Upper lobe of right lung (tissue), 1 donor: ENCODE measurements around the gene ANKRD37. TPM values are rescaled to one million over a fixed set of nuclear protein-coding genes. Genes with fewer than 3 reads are reported as not detected.

Experiments used
- ATAC-seq: fragments of 200-7000 bp; cut with Tn5 transposase; one replicate; pipeline ENCODE4 v1.9.1; 2020; ENCODE audit warnings: mild to moderate bottlenecking, moderate library complexity
- DNase-seq: peaks from one replicate; pipeline ENCODE4 v3.0.0-alpha.2; 2020
- H3K27ac ChIP-seq: fragments of 200-600 bp; one replicate; pipeline ENCODE4 v1.8.0; 2022
- H3K27me3 ChIP-seq: fragments of 200-600 bp; one replicate; pipeline ENCODE4 v1.8.0; 2022; ENCODE audit warnings: mild to moderate bottlenecking
- H3K36me3 ChIP-seq: fragments of 200-600 bp; one replicate; pipeline ENCODE4 v1.8.0; 2022
- H3K4me1 ChIP-seq: fragments of 200-600 bp; one replicate; pipeline ENCODE4 v1.8.0; 2022
- H3K4me3 ChIP-seq: fragments of 200-600 bp; one replicate; pipeline ENCODE4 v1.8.0; 2022; ENCODE audit warnings: mild to moderate bottlenecking
- H3K9me3 ChIP-seq: fragments of 200-600 bp; one replicate; pipeline ENCODE4 v1.8.0; 2022
- intact Hi-C: fragments of 100-400 bp; cut with DNase I; formaldehyde crosslinking; loops from one replicate; pipeline ENCODE4 v1.11.0; 2022
- total RNA-seq: library from RNA; stranded (reverse); fragmentation: NEBNext Ultra II Directional; extraction: Animal tissue kit (Norgen Biotek cat#: 25700); gene quantifications from one replicate; pipeline ENCODE4 v1.2.1, GENCODE V29; 2021
- TF ChIP-seq, protein P1 (sequence below): fragments of 200-600 bp; IDR thresholded peaks from one replicate; pipeline ENCODE4 v1.8.0; 2022; ENCODE audit warnings: antibody characterized with exemption
- donor health status: DM: no; HTN: yes; CAD: no; lungs with severe emphysema.

Gene ANKRD37
- total RNA-seq, 1 donor from 2014 or later, result 7.7 TPM

DNA sequence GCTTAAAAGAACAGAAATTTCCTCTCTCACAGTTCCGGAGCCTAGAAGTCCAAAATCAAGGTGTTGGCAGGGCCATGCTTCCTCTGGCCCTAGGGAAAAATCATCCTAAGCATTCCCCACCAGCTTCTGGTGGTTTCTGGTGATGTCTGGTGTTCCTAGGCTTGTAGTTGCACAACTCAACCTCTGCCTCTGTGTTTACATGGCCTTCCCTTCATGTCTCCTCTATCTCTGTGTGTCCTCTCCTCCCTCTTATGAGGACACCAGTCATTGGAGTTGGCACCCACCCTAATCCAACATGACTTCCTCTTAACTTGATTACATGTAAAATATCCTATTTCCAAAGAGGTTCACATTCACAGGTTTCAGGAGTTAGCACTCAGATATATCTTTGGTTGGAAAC lies 16.3 kb upstream of the ANKRD37 start:
- Histone ChIP-seq H3K27ac (no peak overlapping the region), H3K9me3 (no peaks in the 10 kb centered on the region), H3K27me3 (no peaks in the 10 kb centered on the region), H3K36me3 (no peaks in the 10 kb centered on the region), H3K4me3 (no peak overlapping the region), H3K4me1 (no peaks in the 10 kb centered on the region)
- ATAC-seq (no peak), DNase-seq (no peak)
- intact Hi-C loops, result no loop called here
- TF ChIP-seq, protein P1, sequence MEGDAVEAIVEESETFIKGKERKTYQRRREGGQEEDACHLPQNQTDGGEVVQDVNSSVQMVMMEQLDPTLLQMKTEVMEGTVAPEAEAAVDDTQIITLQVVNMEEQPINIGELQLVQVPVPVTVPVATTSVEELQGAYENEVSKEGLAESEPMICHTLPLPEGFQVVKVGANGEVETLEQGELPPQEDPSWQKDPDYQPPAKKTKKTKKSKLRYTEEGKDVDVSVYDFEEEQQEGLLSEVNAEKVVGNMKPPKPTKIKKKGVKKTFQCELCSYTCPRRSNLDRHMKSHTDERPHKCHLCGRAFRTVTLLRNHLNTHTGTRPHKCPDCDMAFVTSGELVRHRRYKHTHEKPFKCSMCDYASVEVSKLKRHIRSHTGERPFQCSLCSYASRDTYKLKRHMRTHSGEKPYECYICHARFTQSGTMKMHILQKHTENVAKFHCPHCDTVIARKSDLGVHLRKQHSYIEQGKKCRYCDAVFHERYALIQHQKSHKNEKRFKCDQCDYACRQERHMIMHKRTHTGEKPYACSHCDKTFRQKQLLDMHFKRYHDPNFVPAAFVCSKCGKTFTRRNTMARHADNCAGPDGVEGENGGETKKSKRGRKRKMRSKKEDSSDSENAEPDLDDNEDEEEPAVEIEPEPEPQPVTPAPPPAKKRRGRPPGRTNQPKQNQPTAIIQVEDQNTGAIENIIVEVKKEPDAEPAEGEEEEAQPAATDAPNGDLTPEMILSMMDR, result no peak

DNA sequence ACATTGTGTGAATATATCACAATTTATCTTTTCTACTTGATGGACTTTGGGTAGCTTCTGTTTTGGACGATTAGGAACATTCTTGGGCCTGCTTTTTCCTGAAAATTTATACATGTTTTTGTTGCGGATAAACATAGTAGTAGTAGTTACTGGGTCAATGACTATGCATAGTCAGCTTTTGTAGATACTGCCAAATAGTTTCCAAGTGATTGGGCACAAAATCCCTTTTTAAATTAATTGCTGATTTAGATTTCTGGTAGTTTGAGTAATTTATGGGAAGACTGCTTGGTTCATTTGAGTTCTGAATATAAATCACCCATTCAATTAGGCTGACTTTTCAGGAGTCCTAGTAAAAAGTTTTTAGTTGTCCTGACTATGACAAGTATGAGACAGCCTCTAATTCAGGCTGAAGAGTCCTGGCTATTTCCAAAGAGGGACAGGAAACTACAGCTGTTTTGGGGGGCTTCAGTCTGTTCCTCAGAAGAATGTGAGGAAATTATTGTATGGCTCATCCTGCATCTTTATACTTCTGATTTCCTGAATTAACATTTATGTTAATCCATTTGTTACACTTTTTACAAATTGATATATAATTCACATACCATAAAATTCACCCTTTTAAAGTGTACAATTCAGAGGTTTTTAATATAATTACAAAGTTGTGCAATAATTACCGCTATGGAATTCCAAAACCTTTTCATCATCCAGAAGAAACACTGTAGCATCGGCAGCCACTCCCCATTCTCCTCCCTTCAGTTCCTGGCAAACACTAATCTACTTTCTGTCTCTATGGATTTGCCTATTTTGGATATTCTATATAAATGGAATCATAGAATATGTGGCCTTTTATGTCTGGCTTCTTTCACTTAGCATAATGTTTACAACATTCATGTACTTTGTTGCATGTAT lies 15.1 kb upstream of the ANKRD37 start:
- no peak for DNase-seq
- no peaks in the 10 kb centered on the region for H3K9me3 ChIP-seq

DNA sequence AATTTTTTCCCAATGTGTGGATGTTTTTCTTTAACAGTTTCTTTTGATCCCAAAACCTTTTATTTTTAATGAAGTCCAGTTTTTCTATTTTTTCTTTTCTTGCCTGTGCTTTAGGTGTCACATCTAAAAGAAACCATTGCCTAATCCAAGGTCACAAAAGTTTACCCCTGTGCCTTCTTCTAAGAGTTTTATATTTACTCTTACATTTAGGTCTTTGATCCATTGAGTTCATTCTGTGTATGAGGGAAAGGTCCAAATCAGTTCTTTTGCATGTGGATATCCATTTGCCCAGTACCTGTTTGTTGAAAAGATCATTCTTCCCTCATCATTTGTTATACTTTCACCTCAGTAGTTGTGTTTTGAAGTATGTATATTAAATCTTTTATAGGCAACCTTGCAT lies 13.9 kb upstream of the ANKRD37 start:
- intact Hi-C loops, result no loop called here
- Histone ChIP-seq H3K9me3 (no peaks in the 10 kb centered on the region), H3K27me3 (no peaks in the 10 kb centered on the region), H3K4me1 (no peaks in the 10 kb centered on the region), H3K27ac (no peak overlapping the region), H3K36me3 (no peaks in the 10 kb centered on the region), H3K4me3 (no peak overlapping the region)
- ATAC-seq (no peak), DNase-seq (no peak)
- TF ChIP-seq, protein P1, result no peak

More for the DNA sequence above, 15.1 kb upstream of the ANKRD37 start:
- Histone ChIP-seq H3K4me1 (no peaks in the 10 kb centered on the region), H3K27ac (no peak overlapping the region), H3K4me3 (no peak overlapping the region), H3K27me3 (no peaks in the 10 kb centered on the region), H3K36me3 (no peaks in the 10 kb centered on the region)
- intact Hi-C loops, result no loop called here
- ATAC-seq, result no peak
- TF ChIP-seq, protein P1, result no peak

DNA sequence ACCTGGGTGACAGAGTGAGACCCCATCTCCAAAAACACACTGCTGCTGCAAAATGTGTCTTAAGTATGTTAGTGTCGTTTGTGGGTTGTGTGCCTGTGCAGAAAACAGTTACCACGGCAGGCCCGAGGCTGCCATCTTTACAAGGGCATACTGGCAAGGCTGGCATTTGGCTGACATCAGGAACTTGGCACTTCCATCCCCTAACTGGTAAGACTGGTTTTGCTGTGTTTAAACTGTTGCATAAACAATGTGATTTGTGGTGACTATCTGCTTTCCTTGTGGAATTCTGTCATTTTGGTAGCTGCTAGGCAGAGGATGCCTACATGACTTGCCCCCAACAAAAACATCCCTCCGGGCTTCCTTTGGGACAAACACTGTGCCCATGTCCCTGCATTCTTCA lies 13.2 kb upstream of the ANKRD37 start:
- ATAC-seq, result peak; percentile 67
- H3K27ac ChIP-seq, result no peak overlapping the region
- TF ChIP-seq, protein P1, result no peak
- no peaks in the 10 kb centered on the region for H3K9me3 ChIP-seq
- DNase-seq, result no peak
- H3K4me3 ChIP-seq, result no peak overlapping the region
- intact Hi-C loops, result no loop called here
- no peaks in the 10 kb centered on the region for H3K36me3 ChIP-seq
- no peaks in the 10 kb centered on the region for H3K27me3 ChIP-seq
- no peaks in the 10 kb centered on the region for H3K4me1 ChIP-seq

- Histone ChIP-seq H3K27ac (no peak overlapping the region), H3K27me3 (no peaks in the 10 kb centered on the region), H3K9me3 (no peaks in the 10 kb centered on the region), H3K36me3 (no peaks in the 10 kb centered on the region), H3K4me1 (no peaks in the 10 kb centered on the region), H3K4me3 (no peak overlapping the region)
- DNase-seq (no peak), ATAC-seq (no peak)
- TF ChIP-seq, protein P1, result no peak
- intact Hi-C loops, result no loop called here
Observed at GRCh38 chr4:185384061-185384460, 12.6 kb upstream of the ANKRD37 start.
